ENCODE results near the gene HEBP2.

- TF ChIP-seq CTCF (IDR thresholded peaks at IDR 0.05), result no peak
- no peak for TF ChIP-seq POLR2A (IDR thresholded peaks at IDR 0.05)
These were observed 51.1 kb downstream of the HEBP2 start for GRCh38 chr6:138454981-138455706.

Measured in lower leg skin (tissue), 3 donors.